CD4-positive, alpha-beta T cell (primary cell): Measurements from ENCODE around the gene WDR75. TPM values are rescaled to one million over a fixed set of nuclear protein-coding genes. Genes with fewer than 3 reads are reported as not detected.
"Not testable (repeated sequence)": the region's sequence is repeated elsewhere in the genome, so short reads cannot be mapped to it uniquely, and the experiment has no call there.

Experiments
- ATAC-seq: fragments of 200-7000 bp; cut with Tn5 transposase; one replicate; pipeline ENCODE4 v1.10.0; 2022; ENCODE audit warnings: mild to moderate bottlenecking; ENCODE audit not compliant: poor library complexity
- CTCF ChIA-PET: fragments of 350-600 bp; sonication (Branson Sonifier 250); formaldehyde crosslinking; loops from one replicate; lab custom pipeline; 2021; ENCODE audit warnings: antibody characterized with exemption, inconsistent platforms; lab: Charles Lee
- POLR2A ChIA-PET: fragments of 350-600 bp; sonication (Branson Sonifier 250); formaldehyde crosslinking; loops from one replicate; lab custom pipeline; 2021; ENCODE audit warnings: antibody characterized with exemption, inconsistent platforms; lab: Charles Lee
- DNase-seq, 14 experiments: peaks; one replicate each; pipeline ENCODE4 v3.0.0-alpha.2; 2013 to 2020; ENCODE audit warnings: mixed read lengths in 2 of 14
- H3K27ac ChIP-seq, 2 donors: one replicate each; pipeline versions ENCODE4 v1.5.1 to v1.7.0; 2013; ENCODE audit warnings: low read length in 2 of 2, low read depth in 1 of 2, mild to moderate bottlenecking in 1 of 2
- H3K27me3 ChIP-seq, 2 experiments: 1 replicate in 1 of 2; 2 replicates in 1 of 2; pipeline versions ENCODE4 v1.6.1 to v1.7.0; 2013; ENCODE audit warnings: low read length in 2 of 2, control low read depth in 1 of 2, mild to moderate bottlenecking in 1 of 2, moderate library complexity in 1 of 2; ENCODE audit not compliant: insufficient read depth in 2 of 2, control insufficient read depth in 1 of 2
- H3K36me3 ChIP-seq: one replicate; pipeline ENCODE4 v1.6.1; 2013; ENCODE audit warnings: low read length, control low read depth; ENCODE audit not compliant: insufficient read depth
- H3K4me1 ChIP-seq: one replicate; pipeline ENCODE4 v1.6.1; 2013; ENCODE audit warnings: low read length, control low read depth; ENCODE audit not compliant: insufficient read depth
- H3K4me3 ChIP-seq: one replicate; pipeline ENCODE4 v1.5.1; 2013; ENCODE audit warnings: mild to moderate bottlenecking, low read length, moderate library complexity
- H3K9me3 ChIP-seq, 2 experiments: 1 replicate in 1 of 2; 2 replicates in 1 of 2; pipeline versions ENCODE4 v1.6.1 to v1.7.0; 2013; ENCODE audit warnings: low read length in 2 of 2, mild to moderate bottlenecking in 2 of 2, control low read depth in 1 of 2, moderate library complexity in 1 of 2; ENCODE audit not compliant: control insufficient read depth in 1 of 2, insufficient read depth in 1 of 2
- H3K27ac Mint-ChIP-seq: one replicate; pipeline ENCODE4 v1.8.0; 2020; ENCODE audit warnings: mixed read lengths
- H3K27me3 Mint-ChIP-seq: one replicate; pipeline ENCODE4 v1.8.0; 2021; ENCODE audit warnings: mixed read lengths
- H3K36me3 Mint-ChIP-seq: one replicate; pipeline ENCODE4 v1.8.0; 2021; ENCODE audit warnings: low read depth, mixed read lengths
- H3K4me1 Mint-ChIP-seq: one replicate; pipeline ENCODE4 v1.8.0; 2021; ENCODE audit warnings: low read depth, mixed read lengths
- H3K4me3 Mint-ChIP-seq: one replicate; pipeline ENCODE4 v1.8.0; 2020; ENCODE audit warnings: mild to moderate bottlenecking, mixed read lengths
- H3K9me3 Mint-ChIP-seq: one replicate; pipeline ENCODE4 v1.8.0; 2020; ENCODE audit warnings: mixed read lengths
- intact Hi-C, 2 experiments: fragments of 100-400 bp; cut with DNase I in 1 of 2; cut with micrococcal nuclease in 1 of 2; formaldehyde crosslinking; loops; one replicate each; pipeline versions ENCODE4 v1.15.1 to v1.9.0; 2023 to 2025; cut with DNase I, micrococcal nuclease
- total RNA-seq, 174 experiments: library from RNA in 2 of 174; stranded (reverse) in 2 of 174; gene quantifications; one replicate each; pipeline ENCODE4 v1.2.3 and lab custom pipeline; 2021 to 2026
- TF ChIP-seq, protein P1 (sequence below): fragments of 200-600 bp; IDR thresholded peaks from one replicate; pipeline ENCODE4 v1.8.0; 2022; ENCODE audit warnings: antibody characterized with exemption, mild to moderate bottlenecking

WDR75 gene
- total RNA-seq, 2 experiments from 2014 or later = 38.1 to 45.3 TPM

DNA sequence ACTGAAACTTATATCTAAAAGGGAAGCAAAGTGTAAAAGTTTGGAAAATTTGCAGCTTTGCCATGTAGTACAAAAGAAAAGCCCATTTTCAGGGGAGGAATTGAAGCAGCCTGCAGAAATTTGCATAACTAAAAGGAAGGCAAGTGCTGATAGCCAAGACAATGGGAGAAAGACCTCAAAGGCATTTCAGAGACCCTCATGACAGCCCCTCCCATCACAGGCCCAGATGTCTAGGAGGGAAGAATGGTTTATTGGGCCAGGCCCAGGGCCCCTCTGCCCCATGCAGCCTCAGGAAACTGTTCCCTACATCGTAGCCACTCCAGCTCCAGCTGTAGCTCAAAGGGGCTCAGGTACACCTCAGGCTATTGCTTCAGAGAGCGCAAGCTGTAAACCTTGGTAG, 14.4 kb upstream of the WDR75 start:
- H3K27me3 ChIP-seq = no peaks in the 10 kb centered on the region
- POLR2A ChIA-PET = no interaction called here
- peaks cover 3% of the 10 kb centered on the region for H3K4me1 ChIP-seq
- no peak for ATAC-seq
- no peak overlapping the region for H3K4me3 ChIP-seq
- Mint-ChIP-seq H3K9me3 (no peaks in the 10 kb centered on the region), H3K4me3 (no peak overlapping the region), H3K27me3 (no peaks in the 10 kb centered on the region), H3K27ac (no peak overlapping the region), H3K4me1 (no peaks in the 10 kb centered on the region), H3K36me3 (no peaks in the 10 kb centered on the region)
- CTCF ChIA-PET = no interaction called here
- no peak for DNase-seq
- H3K36me3 ChIP-seq = no peaks in the 10 kb centered on the region
- intact Hi-C loops = no loop called here
- no peaks in the 10 kb centered on the region for H3K9me3 ChIP-seq
- H3K27ac ChIP-seq = no peak overlapping the region
- TF ChIP-seq, protein P1, sequence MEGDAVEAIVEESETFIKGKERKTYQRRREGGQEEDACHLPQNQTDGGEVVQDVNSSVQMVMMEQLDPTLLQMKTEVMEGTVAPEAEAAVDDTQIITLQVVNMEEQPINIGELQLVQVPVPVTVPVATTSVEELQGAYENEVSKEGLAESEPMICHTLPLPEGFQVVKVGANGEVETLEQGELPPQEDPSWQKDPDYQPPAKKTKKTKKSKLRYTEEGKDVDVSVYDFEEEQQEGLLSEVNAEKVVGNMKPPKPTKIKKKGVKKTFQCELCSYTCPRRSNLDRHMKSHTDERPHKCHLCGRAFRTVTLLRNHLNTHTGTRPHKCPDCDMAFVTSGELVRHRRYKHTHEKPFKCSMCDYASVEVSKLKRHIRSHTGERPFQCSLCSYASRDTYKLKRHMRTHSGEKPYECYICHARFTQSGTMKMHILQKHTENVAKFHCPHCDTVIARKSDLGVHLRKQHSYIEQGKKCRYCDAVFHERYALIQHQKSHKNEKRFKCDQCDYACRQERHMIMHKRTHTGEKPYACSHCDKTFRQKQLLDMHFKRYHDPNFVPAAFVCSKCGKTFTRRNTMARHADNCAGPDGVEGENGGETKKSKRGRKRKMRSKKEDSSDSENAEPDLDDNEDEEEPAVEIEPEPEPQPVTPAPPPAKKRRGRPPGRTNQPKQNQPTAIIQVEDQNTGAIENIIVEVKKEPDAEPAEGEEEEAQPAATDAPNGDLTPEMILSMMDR = no peak

DNA sequence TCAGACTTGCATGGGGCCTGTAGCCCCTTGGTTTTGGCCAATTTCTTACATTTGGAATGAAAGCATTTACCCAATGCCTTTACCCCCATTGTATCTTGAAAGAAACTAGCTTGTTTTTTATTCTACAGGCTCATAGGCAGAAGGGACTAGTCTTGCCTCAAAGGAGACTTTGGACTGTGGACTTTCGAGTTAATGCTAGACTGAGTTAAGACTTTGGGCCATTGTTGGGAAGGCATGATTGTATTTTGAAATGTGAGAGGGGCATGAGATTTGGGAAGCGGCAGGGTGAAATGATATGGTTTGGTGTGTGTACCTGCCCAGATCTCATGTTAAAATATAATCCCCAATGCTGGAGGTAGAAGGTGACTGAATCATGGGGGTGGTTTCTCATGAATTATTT, 13.4 kb upstream of the WDR75 start:
- H3K4me3 ChIP-seq = no peak overlapping the region
- Mint-ChIP-seq H3K4me1 (no peaks in the 10 kb centered on the region), H3K27me3 (peaks cover 3% of the 10 kb centered on the region), H3K36me3 (no peaks in the 10 kb centered on the region), H3K9me3 (no peaks in the 10 kb centered on the region), H3K4me3 (no peak overlapping the region), H3K27ac (no peak overlapping the region)
- H3K27ac ChIP-seq = no peak overlapping the region
- H3K4me1 ChIP-seq = peaks cover 3% of the 10 kb centered on the region
- ATAC-seq (no peak), DNase-seq (no peak)
- intact Hi-C loops = no loop called here
- H3K36me3 ChIP-seq = no peaks in the 10 kb centered on the region
- H3K9me3 ChIP-seq = no peaks in the 10 kb centered on the region
- CTCF ChIA-PET = no interaction called here
- no peaks in the 10 kb centered on the region for H3K27me3 ChIP-seq
- TF ChIP-seq, protein P1 = no peak
- POLR2A ChIA-PET = no interaction called here

DNA sequence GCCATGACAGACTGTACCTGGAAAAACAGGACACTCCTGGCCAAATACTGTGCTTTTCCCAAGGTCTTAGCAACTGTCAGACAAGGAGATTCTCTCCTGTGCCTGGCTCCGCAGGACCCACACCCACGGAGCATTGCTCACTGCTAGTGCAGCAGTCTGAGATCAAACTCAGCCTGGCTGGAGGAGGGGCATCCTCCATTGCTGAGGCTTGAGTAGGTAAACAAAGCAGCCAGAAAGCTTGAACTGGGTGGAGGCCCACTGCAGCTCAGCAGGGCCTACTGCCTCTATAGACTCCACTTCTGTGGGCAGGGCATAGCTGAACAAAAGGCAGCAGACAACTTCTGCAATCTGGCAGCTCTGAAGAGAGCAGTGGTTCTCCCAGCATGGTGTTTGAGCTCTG, 10.8 kb upstream of the WDR75 start:
- H3K27ac Mint-ChIP-seq, H3K4me1 Mint-ChIP-seq, H3K36me3 Mint-ChIP-seq, ATAC-seq, H3K9me3 ChIP-seq, H3K27me3 Mint-ChIP-seq, DNase-seq, H3K27ac ChIP-seq, H3K27me3 ChIP-seq, intact Hi-C loops, H3K4me3 ChIP-seq, H3K9me3 Mint-ChIP-seq, H3K36me3 ChIP-seq, H3K4me1 ChIP-seq, H3K4me3 Mint-ChIP-seq, CTCF ChIA-PET, POLR2A ChIA-PET: not testable (repeated sequence)

DNA sequence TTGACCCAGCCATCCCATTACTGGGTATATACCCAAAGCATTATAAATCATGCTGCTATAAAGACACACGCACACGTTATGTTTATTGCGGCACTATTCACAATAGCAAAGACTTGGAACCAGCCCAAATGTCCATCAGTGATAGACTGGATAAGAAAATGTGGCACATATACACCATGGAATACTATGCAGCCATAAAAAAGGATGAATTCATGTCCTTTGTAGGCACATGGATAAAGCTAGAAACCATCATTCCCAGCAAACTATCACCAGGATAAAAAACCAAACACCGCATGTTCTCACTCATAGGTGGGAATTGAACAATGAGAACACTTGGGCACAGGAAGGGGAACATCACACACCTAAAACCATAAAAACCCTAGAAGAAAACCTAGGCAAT, 5.5 kb upstream of the WDR75 start:
- H3K9me3 ChIP-seq, H3K9me3 Mint-ChIP-seq, intact Hi-C loops, H3K27ac Mint-ChIP-seq, H3K27ac ChIP-seq, DNase-seq, POLR2A ChIA-PET, H3K27me3 ChIP-seq, ATAC-seq, H3K4me1 ChIP-seq, H3K36me3 Mint-ChIP-seq, H3K27me3 Mint-ChIP-seq, H3K4me3 Mint-ChIP-seq, H3K4me3 ChIP-seq, CTCF ChIA-PET, H3K4me1 Mint-ChIP-seq, H3K36me3 ChIP-seq: not testable (repeated sequence)
